Erythroblast (primary cell): ENCODE results near the gene CEP170.

Experiments
- DNase-seq, 2 experiments: peaks; one replicate each; lab custom pipeline; 2025; lab: John Stamatoyannopoulos, UW
- GATA1 ChIP-seq: IDR thresholded peaks from 2 replicates; pipeline ENCODE4 v1.6.1; 2011; ENCODE audit warnings: low read depth, mild to moderate bottlenecking, control low read depth, low read length, moderate library complexity
- POLR2A ChIP-seq: IDR thresholded peaks from 2 replicates; pipeline ENCODE4 v1.6.1; 2011; ENCODE audit warnings: mild to moderate bottlenecking, low read length

The CEP170 gene

GRCh38 chr1:243258731-243259130 is 3.6 kb upstream of the CEP170 start:
- TF ChIP-seq GATA1 (no peak), POLR2A (no peak)
- DNase-seq, result no peak

- TF ChIP-seq POLR2A (no peak), GATA1 (no peak)
- no peak for DNase-seq
Measured at GRCh38 chr1:243257189-243257588, 2.1 kb upstream of the CEP170 start.

- TF ChIP-seq POLR2A (no peak), GATA1 (no peak)
- DNase-seq, result peak in 1 of 2 experiments; percentile 23
Measured at GRCh38 chr1:243256590-243256989, 1.5 kb upstream of the CEP170 start.

GRCh38 chr1:243255791-243256512 is 871 bp upstream of the CEP170 start, which contains the start of gene SDCCAG8:
Gene SDCCAG8, plus strand, starts transcription at chr1:243256041. Its CDS starts 133 bp downstream, at chr1:243256174.
- TF ChIP-seq GATA1 (no peak), POLR2A (peak; percentile 82)
- peak; percentile 98 to 99 for DNase-seq

GRCh38 chr1:243254233-243254926 is 701 bp downstream of the CEP170 start:
- no peak for TF ChIP-seq POLR2A
- TF ChIP-seq GATA1, result no peak
- DNase-seq, result peak; percentile 86

- DNase-seq, result peak; percentile 55 to 67
- no peak for TF ChIP-seq GATA1
- TF ChIP-seq POLR2A, result no peak
Measured at GRCh38 chr1:243253926-243254232, 1.2 kb downstream of the CEP170 start.

- TF ChIP-seq POLR2A, result no peak
- TF ChIP-seq GATA1, result no peak
- peak; percentile 35 to 44 for DNase-seq
Measured at GRCh38 chr1:243253211-243253925, 1.7 kb downstream of the CEP170 start.

- no peak for DNase-seq
- no peak for TF ChIP-seq GATA1
- no peak for TF ChIP-seq POLR2A
Measured at GRCh38 chr1:243251539-243251938, 3.5 kb downstream of the CEP170 start.

GRCh38 chr1:243250102-243250501 is 5.0 kb downstream of the CEP170 start:
- DNase-seq, result no peak
- no peak for TF ChIP-seq GATA1

GRCh38 chr1:243249214-243249613 is 5.9 kb downstream of the CEP170 start:
- DNase-seq, result no peak
- no peak for TF ChIP-seq POLR2A
- TF ChIP-seq GATA1, result no peak

GRCh38 chr1:243247901-243248300 is 7.2 kb downstream of the CEP170 start:
- DNase-seq, result no peak
- TF ChIP-seq GATA1 (no peak), POLR2A (no peak)

GRCh38 chr1:243246916-243247315 is 8.2 kb downstream of the CEP170 start:
- TF ChIP-seq POLR2A (no peak), GATA1 (no peak)
- DNase-seq, result no peak

GRCh38 chr1:243244432-243244841 is 10.6 kb downstream of the CEP170 start:
- DNase-seq, result no peak
- no peak for TF ChIP-seq POLR2A
- no peak for TF ChIP-seq GATA1

- no peak for DNase-seq
- TF ChIP-seq GATA1, result no peak
- no peak for TF ChIP-seq POLR2A
Measured at GRCh38 chr1:243236604-243237252, 18.4 kb downstream of the CEP170 start.
